HepG2 (cell line): Measurements from ENCODE around the gene STAP2. TPM values are rescaled to one million over a fixed set of nuclear protein-coding genes. Genes with fewer than 3 reads are reported as not detected.

ENCODE experiments used
- DDIT3 ChIP-seq: sonication (generic); formaldehyde crosslinking; IDR thresholded peaks from 2 replicates; pipeline ENCODE4 v1.4.0; 2020; ENCODE audit warnings: mild to moderate bottlenecking, missing genetic modification reagents
- FLYWCH1 ChIP-seq: sonication (generic); formaldehyde crosslinking; IDR thresholded peaks from 2 replicates; pipeline ENCODE4 v1.8.1; 2023; ENCODE audit warnings: mild to moderate bottlenecking, missing genetic modification reagents
- HNF4A ChIP-seq: sonication (generic); formaldehyde crosslinking; IDR thresholded peaks from 2 replicates; pipeline ENCODE4 v1.4.0; 2020; ENCODE audit warnings: missing genetic modification reagents
- IKZF5 ChIP-seq: IDR thresholded peaks from 2 replicates; pipeline ENCODE4 v1.6.1; 2018; ENCODE audit warnings: missing genetic modification reagents, mild to moderate bottlenecking, missing compliant biosample characterization
- MLLT10 ChIP-seq: sonication (generic); formaldehyde crosslinking; IDR thresholded peaks from 2 replicates; pipeline ENCODE4 v1.4.0; 2020; ENCODE audit warnings: missing genetic modification reagents
- RBM22 ChIP-seq: fragments of 200-400 bp; formaldehyde crosslinking; optimal IDR thresholded peaks from 2 replicates; pipeline ENCODE3; 2017; ENCODE audit warnings: mild to moderate bottlenecking, low read length, moderate library complexity
- SNAPC2 ChIP-seq: sonication (generic); formaldehyde crosslinking; IDR thresholded peaks from 2 replicates; pipeline ENCODE4 v1.8.1; 2022; ENCODE audit warnings: mild to moderate bottlenecking, missing genetic modification reagents
- SP4 ChIP-seq: sonication (generic); formaldehyde crosslinking; IDR thresholded peaks from 2 replicates; pipeline ENCODE4 v1.8.1; 2023; ENCODE audit warnings: mild to moderate bottlenecking, missing genetic modification reagents
- TRIM22 ChIP-seq: fragments of 450-650 bp; IDR thresholded peaks from 2 replicates; pipeline ENCODE4 v1.6.1; 2017
- ZBTB38 ChIP-seq: sonication (generic); formaldehyde crosslinking; IDR thresholded peaks from 2 replicates; pipeline ENCODE4 v1.5.1; 2020; ENCODE audit warnings: mild to moderate bottlenecking, missing genetic modification reagents
- ZBTB4 ChIP-seq: sonication (generic); formaldehyde crosslinking; IDR thresholded peaks from 2 replicates; pipeline ENCODE4 v1.4.0; 2020; ENCODE audit warnings: missing genetic modification reagents, mild to moderate bottlenecking, borderline replicate concordance
- ZMAT5 ChIP-seq: sonication (generic); formaldehyde crosslinking; IDR thresholded peaks from 2 replicates; pipeline ENCODE4 v1.5.0; 2020; ENCODE audit warnings: mild to moderate bottlenecking, low read depth, missing genetic modification reagents, borderline replicate concordance
- ZNF264 ChIP-seq: sonication (generic); formaldehyde crosslinking; IDR thresholded peaks from 2 replicates; pipeline ENCODE4 v1.4.0; 2020; ENCODE audit warnings: missing genetic modification reagents
- ZNF280B ChIP-seq: sonication (generic); formaldehyde crosslinking; IDR thresholded peaks from 2 replicates; pipeline ENCODE4 v1.5.0; 2020; ENCODE audit warnings: missing genetic modification reagents, mild to moderate bottlenecking, borderline replicate concordance
- ZNF605 ChIP-seq: sonication (generic); formaldehyde crosslinking; IDR thresholded peaks from 2 replicates; pipeline ENCODE4 v1.8.0; 2022; ENCODE audit warnings: mild to moderate bottlenecking, missing genetic modification reagents
- ZNF629 ChIP-seq: sonication (generic); formaldehyde crosslinking; conservative IDR thresholded peaks from 2 replicates; pipeline ENCODE4 v1.5.0; 2020; ENCODE audit warnings: missing genetic modification reagents
- ZNF770 ChIP-seq: sonication (generic); formaldehyde crosslinking; IDR thresholded peaks from 2 replicates; pipeline ENCODE4 v1.5.0; 2020; ENCODE audit warnings: mild to moderate bottlenecking, missing genetic modification reagents
- ZSCAN20 ChIP-seq: sonication (generic); formaldehyde crosslinking; IDR thresholded peaks from 2 replicates; pipeline ENCODE4 v1.4.0; 2020; ENCODE audit warnings: missing genetic modification reagents, mild to moderate bottlenecking, borderline replicate concordance
- ZSCAN30 ChIP-seq: sonication (generic); formaldehyde crosslinking; IDR thresholded peaks from 2 replicates; pipeline ENCODE4 v1.5.0; 2020; ENCODE audit warnings: mild to moderate bottlenecking, missing genetic modification reagents
- polyA plus RNA-seq, 8 experiments: library from polyadenylated mRNA; depleted of rRNA in 3 of 8; stranded (reverse) in 7 of 8; unstranded in 1 of 8; fragments of >200 nt; fragmentation: Illumina TruSeq in 4 of 8; extraction: Trizol in 4 of 8; gene quantifications; 2 replicates each; pipeline versions ENCODE4 v1.2.1 to v1.2.3, GENCODE V29; 2011 to 2016; ENCODE audit warnings: low read depth in 4 of 8, missing spikeins in 1 of 8, mixed read lengths in 1 of 8; ENCODE audit not compliant: insufficient read depth in 1 of 8
- total RNA-seq, 5 experiments: library from RNA; depleted of rRNA; stranded (reverse); fragments of >200 nt; fragmentation: Illumina TruSeq; extraction: Trizol; gene quantifications; 2 replicates each; pipeline ENCODE4 v1.2.3, GENCODE V29; 2016; ENCODE audit warnings: low read depth in 1 of 5

STAP2 gene
- total and polyA plus RNA-seq, 2 of the 13 experiments (the other 11 are each of a cell fraction or from before 2014, with no cell fraction given): 39.0 to 43.7 TPM

GRCh38 chr19:4374498-4375163 lies 36.0 kb upstream of the STAP2 start (continued):
- no peak for TF ChIP-seq SNAPC2 (CRISPR knock-in tag)
- TF ChIP-seq ZSCAN20: no peak
- no peak for TF ChIP-seq DDIT3 (CRISPR knock-in tag)
- TF ChIP-seq ZNF605 (CRISPR knock-in tag): peak; percentile 64; the same call in 1 of the 2 replicates
- no peak for TF ChIP-seq TRIM22
- peak; percentile 60 for TF ChIP-seq HNF4A
- TF ChIP-seq IKZF5: peak; percentile 86
- no peak for TF ChIP-seq SP4 (CRISPR knock-in tag)
- no peak for TF ChIP-seq ZSCAN30 (CRISPR knock-in tag)
- TF ChIP-seq ZBTB38 (CRISPR knock-in tag): peak; percentile 99
- peak; percentile 58; the same call in 1 of the 2 replicates for TF ChIP-seq ZNF280B
- TF ChIP-seq MLLT10 (CRISPR knock-in tag): no peak
- TF ChIP-seq ZNF629 (CRISPR knock-in tag): peak; percentile 35; the same call in 1 of the 2 replicates
- TF ChIP-seq ZNF264: no peak
- TF ChIP-seq ZMAT5 (CRISPR knock-in tag): 0 out of 2 replicates have a peak, but pooled peaks have one; percentile 67
- peak; percentile 91 for TF ChIP-seq ZBTB4 (CRISPR knock-in tag)
- peak; percentile 99 for TF ChIP-seq ZNF770 (CRISPR knock-in tag)
- no peak for TF ChIP-seq FLYWCH1 (CRISPR knock-in tag)
- peak; percentile 1 for TF ChIP-seq RBM22
